GM23248 (cell line): ENCODE data around the gene KIF3A. TPM values are rescaled to one million over a fixed set of nuclear protein-coding genes. Genes with fewer than 3 reads are reported as not detected.

Experiments used
- DNase-seq: peaks from one replicate; pipeline ENCODE4 v3.0.0-alpha.2; 2015
- H2AFZ ChIP-seq: fragments of 200-600 bp; sonication (generic); 2 replicates; pipeline ENCODE4 v1.6.1; 2016; ENCODE audit warnings: antibody characterized with exemption
- H3F3A ChIP-seq: fragments of 200-600 bp; sonication (generic); 2 replicates; pipeline ENCODE4 v1.6.1; 2016; ENCODE audit warnings: mild to moderate bottlenecking, antibody characterized with exemption, mixed run types; ENCODE audit not compliant: insufficient read depth
- H3K27ac ChIP-seq: fragments of 200-600 bp; sonication (generic); 2 replicates; pipeline ENCODE4 v1.5.1; 2016; ENCODE audit warnings: mild to moderate bottlenecking
- H3K27me3 ChIP-seq: fragments of 200-600 bp; sonication (generic); replicated peaks from 2 replicates; pipeline ENCODE4 v1.6.1; 2016; ENCODE audit warnings: mild to moderate bottlenecking; ENCODE audit not compliant: insufficient read depth
- H3K36me3 ChIP-seq: fragments of 200-600 bp; sonication (generic); 2 replicates; pipeline ENCODE4 v1.6.1; 2016; ENCODE audit warnings: low read depth, mild to moderate bottlenecking
- H3K4me1 ChIP-seq: fragments of 200-600 bp; sonication (generic); 2 replicates; pipeline ENCODE4 v1.6.1; 2016; ENCODE audit warnings: mild to moderate bottlenecking; ENCODE audit not compliant: insufficient read depth
- H3K4me2 ChIP-seq: fragments of 200-600 bp; sonication (generic); one replicate; pipeline ENCODE4 v1.6.1; 2016; ENCODE audit warnings: mild to moderate bottlenecking; ENCODE audit not compliant: unreplicated experiment
- H3K4me3 ChIP-seq: fragments of 200-600 bp; sonication (generic); 2 replicates; pipeline ENCODE4 v1.5.1; 2016; ENCODE audit warnings: mild to moderate bottlenecking
- H3K79me2 ChIP-seq: fragments of 200-600 bp; sonication (generic); 2 replicates; pipeline ENCODE4 v1.6.1; 2016; ENCODE audit warnings: mild to moderate bottlenecking; ENCODE audit not compliant: insufficient read depth
- H3K9ac ChIP-seq: fragments of 200-600 bp; sonication (generic); 2 replicates; pipeline ENCODE4 v1.6.1; 2016; ENCODE audit warnings: mild to moderate bottlenecking
- H3K9me2 ChIP-seq: fragments of 200-600 bp; sonication (generic); 2 replicates; pipeline ENCODE4 v1.6.1; 2016; ENCODE audit warnings: mixed run types, mild to moderate bottlenecking, moderate library complexity; ENCODE audit not compliant: insufficient read depth
- H3K9me3 ChIP-seq: fragments of 200-600 bp; sonication (generic); one replicate; pipeline ENCODE4 v1.6.1; 2017; ENCODE audit warnings: low read depth
- H4K20me1 ChIP-seq: fragments of 200-600 bp; sonication (generic); 2 replicates; pipeline ENCODE4 v1.6.0; 2016; ENCODE audit not compliant: insufficient read depth
- EZH2 ChIP-seq: fragments of 200-600 bp; sonication (generic); IDR thresholded peaks from 2 replicates; pipeline ENCODE4 v1.6.1; 2018; ENCODE audit warnings: antibody characterized with exemption, mild to moderate bottlenecking; ENCODE audit not compliant: insufficient read depth, poor library complexity, severe bottlenecking
- EZH2phosphoT487 ChIP-seq: fragments of 200-600 bp; sonication (generic); IDR thresholded peaks from 2 replicates; pipeline ENCODE4 v1.6.1; 2018; ENCODE audit warnings: antibody characterized with exemption, moderate library complexity, mild to moderate bottlenecking, low read depth; ENCODE audit not compliant: insufficient read depth
- WGBS, 2 experiments: methylation state at CpG; one replicate each; pipeline ENCODE4 v1.1.6; 2015 to 2017; ENCODE audit warnings: low lambda C conversion rate in 2 of 2, low coverage in 1 of 2; ENCODE audit errors: missing lambda C conversion rate in 2 of 2; 5-methylcytosine and 5-hydroxymethylcytosine counted together
- in situ Hi-C: fragments of 300-500 bp; cut with MboI; formaldehyde crosslinking; loops from 2 replicates; pipeline ENCODE4 v1.15.0; 2020
- polyA plus RNA-seq: library from polyadenylated mRNA; unstranded; fragments of >200 nt; fragmentation: Nextera tagmentation; extraction: Ambion mirVana; gene quantifications from 2 replicates; pipeline ENCODE4 v1.2.1, GENCODE V29; 2016
- total RNA-seq: library from RNA; depleted of rRNA; stranded (reverse); fragments of >200 nt; shearing (Covaris generic); gene quantifications from 2 replicates; pipeline ENCODE4 v1.2.3, GENCODE V29; 2014

Gene KIF3A
- total and polyA plus RNA-seq, 2 experiments from 2014 or later, result 6.8 to 18.8 TPM

DNA sequence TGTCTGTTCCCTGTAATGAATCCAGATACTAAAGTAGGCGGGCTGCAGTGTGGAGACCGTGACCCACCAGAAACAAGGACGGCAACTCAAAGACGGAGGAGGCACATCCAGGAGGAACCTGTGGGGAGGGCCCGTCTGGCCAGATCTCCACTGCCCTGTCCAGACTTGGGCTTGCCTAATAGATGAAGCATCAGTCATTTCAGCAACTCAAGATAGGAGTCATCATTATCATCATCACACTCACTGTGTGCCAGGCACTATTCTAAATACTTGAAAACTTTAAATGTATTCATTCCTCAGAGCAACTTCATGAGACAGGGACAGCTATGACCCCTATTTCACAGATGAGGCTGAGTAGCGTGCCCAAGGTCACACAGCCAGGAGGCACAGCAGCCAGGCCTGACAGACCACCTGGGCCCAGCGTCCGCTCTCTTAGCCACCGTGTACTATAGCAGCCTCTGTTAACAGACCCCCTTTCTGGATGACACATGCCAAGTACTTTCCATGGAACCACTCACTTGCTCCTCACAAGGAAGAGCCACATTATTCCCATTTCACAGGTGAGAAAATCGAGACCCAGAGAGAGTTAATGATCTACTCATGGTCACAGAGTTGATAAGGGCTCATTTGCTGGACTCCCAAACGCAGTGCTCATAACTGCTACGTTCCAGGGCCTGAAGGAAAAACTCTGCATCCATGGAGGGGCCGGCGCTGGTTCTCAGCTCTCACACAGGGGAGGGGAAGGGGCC, 68.5 kb downstream of the KIF3A start:
- Histone ChIP-seq H2AFZ (no peak overlapping the region), H3K27ac (no peak overlapping the region), H3K9me3 (no peaks in the 10 kb centered on the region), H3K9ac (no peak overlapping the region), H3K27me3 (no peaks in the 10 kb centered on the region), H4K20me1 (no peaks in the 10 kb centered on the region), H3K4me1 (peaks cover 1% of the 10 kb centered on the region), H3K9me2 (no peaks in the 10 kb centered on the region), H3K36me3 (no peaks in the 10 kb centered on the region), H3K79me2 (no peaks in the 10 kb centered on the region), H3F3A (peaks cover 6% of the 10 kb centered on the region; the same call in 1 of the 2 replicates), H3K4me2 (no peak overlapping the region), H3K4me3 (no peak overlapping the region)
- in situ Hi-C loops, result no loop called here
- peak; percentile 58 for DNase-seq
- 88% methylated on average over 14 of the region's 14 CpGs for WGBS, 2 experiments
- no peak for TF ChIP-seq EZH2
- TF ChIP-seq EZH2phosphoT487, result no peak

DNA sequence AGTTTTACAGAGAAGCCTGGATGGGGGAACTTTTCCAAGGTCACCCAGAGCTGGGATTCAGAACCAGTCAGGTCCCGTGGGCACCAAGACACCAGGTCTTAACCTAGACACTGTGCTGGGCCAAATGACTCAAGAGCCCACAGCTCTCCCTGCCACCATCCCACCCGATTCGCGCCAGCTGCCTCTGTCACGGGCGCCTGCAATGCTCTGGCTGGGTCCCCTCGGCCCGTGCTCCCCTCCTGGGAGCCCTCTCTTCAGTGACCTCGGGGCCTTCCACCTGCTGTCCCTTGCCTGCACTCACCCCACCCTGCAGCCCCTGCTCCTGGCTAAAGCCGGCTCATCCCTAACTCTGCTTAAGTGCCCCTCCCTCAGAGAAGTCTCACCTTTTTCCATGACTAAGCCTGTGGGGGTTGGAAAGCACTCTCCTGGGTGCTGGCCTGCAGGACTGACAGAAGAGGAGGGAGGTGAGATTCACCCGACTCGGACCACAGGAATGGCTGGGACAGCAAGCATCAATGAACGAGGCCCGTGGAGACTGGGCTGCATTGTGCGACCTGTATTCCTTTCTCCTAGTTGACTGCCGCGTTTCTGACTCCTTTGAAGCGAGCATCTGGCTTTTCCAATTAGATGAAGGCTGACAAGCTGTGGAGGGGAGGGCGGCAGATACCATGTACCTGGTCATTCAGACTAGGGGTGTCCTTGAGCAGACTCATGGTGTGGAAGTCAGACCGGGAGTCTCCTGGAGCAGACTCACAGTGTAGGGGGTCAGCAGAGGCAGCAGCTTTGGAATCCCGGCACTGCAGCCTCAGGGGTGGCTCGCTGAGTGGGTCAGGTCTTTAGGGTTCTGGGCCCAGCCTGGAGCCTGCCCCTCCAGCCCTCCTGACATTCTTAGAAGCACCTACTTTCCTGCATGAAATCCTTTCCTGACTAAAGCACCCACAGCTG, 69.3 kb downstream of the KIF3A start:
- Histone ChIP-seq H3K36me3 (no peaks in the 10 kb centered on the region), H3K4me1 (no peaks in the 10 kb centered on the region), H4K20me1 (no peaks in the 10 kb centered on the region), H3F3A (no peaks in the 10 kb centered on the region), H3K27me3 (no peaks in the 10 kb centered on the region), H2AFZ (no peak overlapping the region), H3K4me3 (no peak overlapping the region), H3K9me3 (no peaks in the 10 kb centered on the region), H3K9me2 (no peaks in the 10 kb centered on the region), H3K79me2 (no peaks in the 10 kb centered on the region), H3K27ac (no peak overlapping the region), H3K4me2 (no peak overlapping the region), H3K9ac (no peak overlapping the region)
- WGBS, 2 experiments, result 68 to 71% methylated on average over 22 of the region's 22 CpGs
- DNase-seq, result no peak
- in situ Hi-C loops, result no loop called here
- TF ChIP-seq EZH2phosphoT487, result no peak
- no peak for TF ChIP-seq EZH2

DNA sequence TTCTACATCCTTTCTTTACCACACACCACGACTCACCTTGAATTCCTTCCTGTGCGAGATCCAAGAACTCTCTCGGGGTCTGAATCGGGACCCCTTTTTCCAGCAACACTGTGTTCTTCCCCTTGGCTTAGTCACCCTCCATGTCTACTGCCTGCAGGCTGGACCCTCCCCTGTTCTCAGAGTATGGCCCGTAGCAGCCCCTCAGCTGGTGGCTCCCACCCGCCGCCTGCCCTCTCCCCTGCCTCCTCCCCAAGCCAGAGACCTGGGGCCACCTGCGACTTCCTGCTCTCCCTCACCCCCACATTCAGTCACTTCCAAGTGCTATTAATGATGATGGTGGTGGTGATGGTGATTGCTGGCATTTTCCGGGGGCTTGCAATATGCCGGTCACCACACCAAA, 70.0 kb downstream of the KIF3A start:
- no peak for DNase-seq
- 87 to 89% methylated on average over 9 to 10 of the region's 10 CpGs for WGBS, 2 experiments
- in situ Hi-C loops, result no loop called here

DNA sequence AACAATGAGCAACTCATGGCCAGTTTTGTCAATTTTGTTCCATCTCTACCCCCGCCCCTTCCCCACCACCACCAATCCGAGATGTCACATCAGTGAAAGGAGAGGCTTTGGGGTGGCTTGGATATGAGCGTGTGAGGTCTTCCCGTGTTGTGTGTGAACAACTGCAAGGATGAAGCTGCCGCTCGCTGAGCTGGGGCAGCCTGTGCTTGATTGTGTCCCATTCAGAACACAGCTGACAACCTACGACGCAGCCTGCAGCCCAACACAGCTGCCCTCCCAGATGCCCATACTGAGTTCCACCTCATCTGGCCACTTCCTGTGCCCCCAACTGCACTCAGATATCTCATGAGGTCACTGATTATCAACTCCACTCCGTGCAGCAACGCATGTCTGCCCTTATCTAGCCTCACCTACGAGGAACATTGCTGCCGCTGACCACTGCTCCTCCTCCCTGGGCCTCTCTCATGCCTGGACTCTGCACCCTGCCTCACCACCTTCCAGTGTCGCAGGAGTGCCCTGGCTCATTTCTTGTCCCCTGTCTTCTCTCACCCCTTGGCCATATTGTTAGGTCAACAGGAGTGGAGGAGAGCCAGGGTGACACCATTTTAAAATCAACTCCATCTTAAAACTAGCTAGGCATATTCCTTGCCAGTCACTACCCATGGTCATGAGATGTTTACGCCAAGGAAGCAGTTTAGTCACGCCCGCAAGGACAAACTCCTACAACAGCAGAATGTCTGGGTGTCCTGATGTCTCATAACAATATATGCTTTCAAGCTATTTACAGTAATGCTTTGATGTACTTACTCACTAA, 70.8 kb downstream of the KIF3A start:
- H2AFZ ChIP-seq, result no peak overlapping the region
- no peak overlapping the region for H3K9ac ChIP-seq
- H3K27me3 ChIP-seq, result no peaks in the 10 kb centered on the region
- H3K4me2 ChIP-seq, result no peak overlapping the region
- in situ Hi-C loops, result no loop called here
- H3K9me2 ChIP-seq, result no peaks in the 10 kb centered on the region
- H3K9me3 ChIP-seq, result no peaks in the 10 kb centered on the region
- no peaks in the 10 kb centered on the region for H3K4me1 ChIP-seq
- H4K20me1 ChIP-seq, result no peaks in the 10 kb centered on the region
- no peaks in the 10 kb centered on the region for H3K79me2 ChIP-seq
- TF ChIP-seq EZH2phosphoT487, result no peak
- DNase-seq, result no peak
- H3K36me3 ChIP-seq, result no peaks in the 10 kb centered on the region
- 82 to 84% methylated on average over 16 of the region's 16 CpGs for WGBS, 2 experiments
- no peak overlapping the region for H3K4me3 ChIP-seq
- no peak overlapping the region for H3K27ac ChIP-seq
- no peaks in the 10 kb centered on the region for H3F3A ChIP-seq

More for the DNA sequence above, 70.0 kb downstream of the KIF3A start:
- Histone ChIP-seq H3K27ac (no peak overlapping the region), H3K9me3 (no peaks in the 10 kb centered on the region), H2AFZ (no peak overlapping the region), H3K4me1 (no peaks in the 10 kb centered on the region), H3K9ac (no peak overlapping the region), H3F3A (no peaks in the 10 kb centered on the region), H3K4me3 (no peak overlapping the region), H3K9me2 (no peaks in the 10 kb centered on the region), H3K36me3 (no peaks in the 10 kb centered on the region), H3K4me2 (no peak overlapping the region), H3K27me3 (no peaks in the 10 kb centered on the region), H4K20me1 (no peaks in the 10 kb centered on the region), H3K79me2 (no peaks in the 10 kb centered on the region)
- no peak for TF ChIP-seq EZH2
- TF ChIP-seq EZH2phosphoT487, result no peak
